Measurements from ENCODE around the gene TAF4. TPM values are rescaled to one million over a fixed set of nuclear protein-coding genes. Genes with fewer than 3 reads are reported as not detected.

TAF4 gene
- total and polyA plus RNA-seq, 2 donors (not counting 3 experiments of a cell fraction or from before 2014, with no cell fraction given): 6.1 to 19.5 TPM

DNA sequence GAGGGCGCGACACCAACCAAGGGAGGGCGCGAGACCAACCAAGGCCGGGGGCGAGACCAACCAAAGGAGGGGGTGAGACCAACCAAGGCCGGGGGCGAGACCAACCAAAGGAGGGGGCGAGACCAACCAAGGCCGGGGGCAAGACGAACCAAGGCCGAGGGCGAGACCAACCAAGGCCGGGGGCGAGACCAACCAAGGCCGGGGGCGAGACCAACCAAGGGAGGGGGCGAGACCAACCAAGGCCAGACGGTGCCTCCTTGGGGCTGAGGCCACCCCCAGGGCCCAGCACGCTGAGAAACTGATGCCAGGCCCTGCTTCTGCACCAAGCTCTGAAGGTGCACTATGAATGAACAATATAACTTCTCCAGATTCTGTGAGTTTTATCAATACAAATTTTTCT, 87.2 kb downstream of the TAF4 start:
- ChIA-PET CTCF (no interaction called here), POLR2A (no interaction called here)
- FAIRE-seq (no peak), DNase-seq (ENCODE audit: low read depth, low spot score) (no peak)
- Histone ChIP-seq H3K4me3 (replicated peaks in 1 of 3; ENCODE audit: insufficient read depth in 1 of 3, low read depth in 1 of 3, low read length in 3 of 3) (no peak overlapping the region), H4K20me1 (replicated peaks; ENCODE audit: control insufficient read depth, extremely low read depth, insufficient read depth, low read length) (no peaks in the 10 kb centered on the region), H3K79me2 (ENCODE audit: control insufficient read depth, insufficient read depth, low read length) (no peaks in the 10 kb centered on the region), H2AFZ (ENCODE audit: low read depth, low read length) (no peak overlapping the region), H3K4me2 (ENCODE audit: insufficient read depth, low read length) (no peak overlapping the region), H3K36me3 (ENCODE audit: control insufficient read depth in 2 of 2, extremely low read depth in 1 of 2, insufficient read depth in 2 of 2, low read length in 2 of 2) (peaks cover 0 to 5% of the 10 kb centered on the region in 2 experiments), H3K9me1 (replicated peaks; ENCODE audit: control insufficient read depth, extremely low read depth, insufficient read depth, low read length) (no peaks in the 10 kb centered on the region), H3K4me1 (ENCODE audit: control insufficient read depth, extremely low read depth, insufficient read depth, low read length) (no peaks in the 10 kb centered on the region), H3K9ac (replicated peaks; ENCODE audit: extremely low read depth, insufficient read depth, low read length) (no peak overlapping the region), H3K9me3 (replicated peaks; ENCODE audit: control insufficient read depth, insufficient read depth, low read length) (no peaks in the 10 kb centered on the region), H3K27me3 (ENCODE audit: control insufficient read depth in 2 of 2, insufficient read depth in 2 of 2, low read length in 2 of 2) (no peaks in the 10 kb centered on the region), H3K27ac (ENCODE audit: insufficient read depth, low read depth, low read length) (no peak overlapping the region)
- intact Hi-C loops (cut with micrococcal nuclease) (no loop called here), dilution Hi-C loops (cut with MboI; ENCODE audit: extremely low pct_ligation_motif_present, low sequenced_read_pairs) (no loop called here)
- TF ChIP-seq POLR2AphosphoS5 (IDR thresholded peaks at IDR 0.05; ENCODE audit: insufficient read depth, low read depth, low read length) (no peak), FOS (IDR thresholded peaks at IDR 0.05; ENCODE audit: borderline replicate concordance, insufficient read depth, low read length) (no peak), POLR2A (IDR thresholded peaks at IDR 0.05; ENCODE audit: low read depth, low read length) (no peak), GATA2 (IDR thresholded peaks at IDR 0.05; ENCODE audit: insufficient read depth, insufficient read length, low read depth, low read length) (no peak), EZH2 (IDR thresholded peaks at IDR 0.05; ENCODE audit: borderline replicate concordance, low read depth, low read length, severe bottlenecking) (no peak), MYC (IDR thresholded peaks at IDR 0.05; ENCODE audit: low read depth, low read length) (no peak), JUN (IDR thresholded peaks at IDR 0.05; ENCODE audit: borderline replicate concordance, insufficient read depth, insufficient read length, low read depth) (no peak)
- TF ChIP-seq, protein P1, sequence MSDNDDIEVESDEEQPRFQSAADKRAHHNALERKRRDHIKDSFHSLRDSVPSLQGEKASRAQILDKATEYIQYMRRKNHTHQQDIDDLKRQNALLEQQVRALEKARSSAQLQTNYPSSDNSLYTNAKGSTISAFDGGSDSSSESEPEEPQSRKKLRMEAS (IDR thresholded peaks at IDR 0.05; ENCODE audit: insufficient read depth, insufficient read length): no peak
- TF ChIP-seq, protein P2, sequence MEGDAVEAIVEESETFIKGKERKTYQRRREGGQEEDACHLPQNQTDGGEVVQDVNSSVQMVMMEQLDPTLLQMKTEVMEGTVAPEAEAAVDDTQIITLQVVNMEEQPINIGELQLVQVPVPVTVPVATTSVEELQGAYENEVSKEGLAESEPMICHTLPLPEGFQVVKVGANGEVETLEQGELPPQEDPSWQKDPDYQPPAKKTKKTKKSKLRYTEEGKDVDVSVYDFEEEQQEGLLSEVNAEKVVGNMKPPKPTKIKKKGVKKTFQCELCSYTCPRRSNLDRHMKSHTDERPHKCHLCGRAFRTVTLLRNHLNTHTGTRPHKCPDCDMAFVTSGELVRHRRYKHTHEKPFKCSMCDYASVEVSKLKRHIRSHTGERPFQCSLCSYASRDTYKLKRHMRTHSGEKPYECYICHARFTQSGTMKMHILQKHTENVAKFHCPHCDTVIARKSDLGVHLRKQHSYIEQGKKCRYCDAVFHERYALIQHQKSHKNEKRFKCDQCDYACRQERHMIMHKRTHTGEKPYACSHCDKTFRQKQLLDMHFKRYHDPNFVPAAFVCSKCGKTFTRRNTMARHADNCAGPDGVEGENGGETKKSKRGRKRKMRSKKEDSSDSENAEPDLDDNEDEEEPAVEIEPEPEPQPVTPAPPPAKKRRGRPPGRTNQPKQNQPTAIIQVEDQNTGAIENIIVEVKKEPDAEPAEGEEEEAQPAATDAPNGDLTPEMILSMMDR (IDR thresholded peaks at IDR 0.05; ENCODE audit: extremely low read depth in 1 of 2, insufficient read depth in 1 of 2, low read depth in 1 of 2, low read length in 2 of 2): no peak
- no TSS peak for BruUV-seq (replicated peaks)

Data from endothelial cell of umbilical vein (primary cell).